ENCODE measurements around the gene PDZRN3. TPM values are rescaled to one million over a fixed set of nuclear protein-coding genes. Genes with fewer than 3 reads are reported as not detected.
"Not testable (repeated sequence)": the region's sequence is repeated elsewhere in the genome, so short reads cannot be mapped to it uniquely, and the experiment has no call there.

Gene PDZRN3
- total RNA-seq, 2 donors from 2014 or later: not detected

GRCh38 chr3:73467211-73467610 is 157.5 kb downstream of the PDZRN3 start:
- no peak overlapping the region for H3K4me3 Mint-ChIP-seq
- no peaks in the 10 kb centered on the region for H3K4me1 Mint-ChIP-seq (ENCODE audit: low read depth in 2 of 2)
- no peaks in the 10 kb centered on the region for H3K9me3 Mint-ChIP-seq
- ATAC-seq (no peak), DNase-seq (ENCODE audit: low spot score) (no peak)
- H3K36me3 Mint-ChIP-seq: no peaks in the 10 kb centered on the region
- no peak overlapping the region for H3K27ac Mint-ChIP-seq
- H3K27me3 Mint-ChIP-seq: peaks cover 0 to 2% of the 10 kb centered on the region in 2 donors

GRCh38 chr3:73465926-73466325 is 158.8 kb downstream of the PDZRN3 start:
- Mint-ChIP-seq H3K27ac (no peak overlapping the region), H3K4me1 (ENCODE audit: low read depth in 2 of 2) (no peaks in the 10 kb centered on the region), H3K36me3 (no peaks in the 10 kb centered on the region), H3K9me3 (no peaks in the 10 kb centered on the region), H3K4me3 (no peak overlapping the region), H3K27me3 (peaks cover 0 to 2% of the 10 kb centered on the region in 2 donors)
- DNase-seq (ENCODE audit: low spot score) (no peak), ATAC-seq (no peak)

- not testable (repeated sequence) for H3K27ac Mint-ChIP-seq; H3K9me3 Mint-ChIP-seq; DNase-seq (ENCODE audit: low spot score); H3K4me1 Mint-ChIP-seq (ENCODE audit: low read depth in 2 of 2); H3K4me3 Mint-ChIP-seq; ATAC-seq; H3K36me3 Mint-ChIP-seq; H3K27me3 Mint-ChIP-seq
Measured at GRCh38 chr3:73464126-73464525, 160.6 kb downstream of the PDZRN3 start.

- Mint-ChIP-seq H3K4me3 (no peak overlapping the region), H3K4me1 (ENCODE audit: low read depth in 2 of 2) (no peaks in the 10 kb centered on the region)
Measured at GRCh38 chr3:73461547-73461946, 163.2 kb downstream of the PDZRN3 start.

DNA sequence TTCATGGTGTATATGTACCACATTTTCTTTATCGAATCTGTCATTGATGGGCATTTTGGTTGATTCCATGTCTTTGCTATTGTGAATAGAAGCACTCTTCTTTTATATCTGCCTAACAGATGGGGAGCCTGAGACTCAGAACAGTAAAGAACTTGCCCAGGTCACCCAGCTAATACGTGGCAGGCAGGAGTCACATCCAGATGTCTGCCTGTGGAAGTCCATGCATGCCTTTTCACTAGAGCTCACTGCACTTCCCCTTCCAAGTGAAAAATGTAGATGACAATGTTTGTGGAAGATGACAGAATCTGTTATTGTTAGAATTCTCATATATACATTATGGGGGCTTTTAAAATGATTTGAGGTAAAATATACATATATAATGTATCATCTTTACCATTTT is 165.0 kb downstream of the PDZRN3 start:
- Mint-ChIP-seq H3K27ac (no peak overlapping the region), H3K27me3 (peaks cover 0 to 4% of the 10 kb centered on the region in 2 donors), H3K4me1 (ENCODE audit: low read depth in 2 of 2) (no peaks in the 10 kb centered on the region), H3K4me3 (no peak overlapping the region), H3K9me3 (no peaks in the 10 kb centered on the region), H3K36me3 (no peaks in the 10 kb centered on the region)
- DNase-seq (ENCODE audit: low spot score) (no peak), ATAC-seq (no peak)

More at GRCh38 chr3:73461547-73461946, 163.2 kb downstream of the PDZRN3 start:
- H3K9me3 Mint-ChIP-seq: no peaks in the 10 kb centered on the region
- ATAC-seq (no peak), DNase-seq (ENCODE audit: low spot score) (no peak)
- no peak overlapping the region for H3K27ac Mint-ChIP-seq
- peaks cover 0 to 4% of the 10 kb centered on the region in 2 donors for H3K27me3 Mint-ChIP-seq
- no peaks in the 10 kb centered on the region for H3K36me3 Mint-ChIP-seq

GRCh38 chr3:73453666-73454065 is 171.1 kb downstream of the PDZRN3 start:
- Mint-ChIP-seq H3K27ac (no peak overlapping the region), H3K9me3 (no peaks in the 10 kb centered on the region), H3K4me3 (no peak overlapping the region), H3K4me1 (ENCODE audit: low read depth in 2 of 2) (no peaks in the 10 kb centered on the region), H3K36me3 (no peaks in the 10 kb centered on the region), H3K27me3 (no peaks in the 10 kb centered on the region)
- no peak for ATAC-seq
- DNase-seq (ENCODE audit: low spot score): no peak

DNA sequence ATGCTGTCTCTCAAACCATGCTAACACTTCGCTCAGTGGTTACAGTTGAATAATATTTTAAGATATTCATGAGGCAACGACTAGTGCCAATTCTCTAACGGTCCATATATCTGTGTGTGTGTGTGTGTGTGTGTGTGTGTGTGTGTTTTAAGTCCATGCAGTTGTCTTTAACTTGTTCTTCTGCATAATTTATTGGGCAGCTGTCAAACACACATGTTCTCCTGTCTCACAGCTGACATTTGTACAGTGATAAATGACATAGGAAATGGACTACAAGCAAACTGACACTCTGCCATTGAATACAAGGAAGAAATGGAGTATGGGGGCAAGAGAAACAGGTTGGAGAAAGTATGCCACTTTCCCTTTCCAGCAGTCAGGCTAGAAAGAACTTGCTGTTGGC is 172.0 kb downstream of the PDZRN3 start:
- ATAC-seq (no peak), DNase-seq (ENCODE audit: low spot score) (no peak)
- Mint-ChIP-seq H3K9me3 (no peaks in the 10 kb centered on the region), H3K27ac (no peak overlapping the region), H3K27me3 (no peaks in the 10 kb centered on the region), H3K4me3 (no peak overlapping the region), H3K4me1 (ENCODE audit: low read depth in 2 of 2) (no peaks in the 10 kb centered on the region), H3K36me3 (no peaks in the 10 kb centered on the region)

GRCh38 chr3:73451301-73451944 is 173.3 kb downstream of the PDZRN3 start:
- no peaks in the 10 kb centered on the region for H3K9me3 Mint-ChIP-seq
- H3K4me3 Mint-ChIP-seq: no peak overlapping the region

DNA sequence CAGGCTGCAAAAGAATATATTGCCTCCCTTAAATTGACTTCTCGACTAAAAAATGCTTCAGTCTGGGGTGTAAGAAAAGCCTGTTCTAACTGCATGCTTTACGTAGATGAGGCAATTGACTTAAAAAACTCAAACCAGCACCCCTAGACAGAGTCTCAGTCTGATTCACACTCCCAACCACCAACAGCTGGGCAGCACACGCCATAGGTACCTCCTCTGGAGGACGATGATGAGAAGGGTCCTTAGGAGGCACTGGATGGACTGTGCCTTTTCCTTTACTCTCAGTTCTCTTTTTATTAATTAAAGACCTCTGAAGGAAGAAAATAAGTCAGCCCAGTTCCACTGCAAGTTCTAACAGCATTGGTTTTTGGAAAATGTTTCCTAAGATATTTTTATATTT is 175.0 kb downstream of the PDZRN3 start:
- Mint-ChIP-seq H3K27me3 (no peaks in the 10 kb centered on the region), H3K36me3 (no peaks in the 10 kb centered on the region), H3K27ac (no peak overlapping the region), H3K4me1 (ENCODE audit: low read depth in 2 of 2) (no peaks in the 10 kb centered on the region), H3K4me3 (no peak overlapping the region), H3K9me3 (no peaks in the 10 kb centered on the region)
- no peak for ATAC-seq
- no peak for DNase-seq (ENCODE audit: low spot score)

More at GRCh38 chr3:73451301-73451944, 173.3 kb downstream of the PDZRN3 start:
- Mint-ChIP-seq H3K4me1 (ENCODE audit: low read depth in 2 of 2) (no peaks in the 10 kb centered on the region), H3K27ac (no peak overlapping the region), H3K36me3 (no peaks in the 10 kb centered on the region), H3K27me3 (no peaks in the 10 kb centered on the region)
- ATAC-seq (no peak), DNase-seq (ENCODE audit: low spot score) (no peak)

DNA sequence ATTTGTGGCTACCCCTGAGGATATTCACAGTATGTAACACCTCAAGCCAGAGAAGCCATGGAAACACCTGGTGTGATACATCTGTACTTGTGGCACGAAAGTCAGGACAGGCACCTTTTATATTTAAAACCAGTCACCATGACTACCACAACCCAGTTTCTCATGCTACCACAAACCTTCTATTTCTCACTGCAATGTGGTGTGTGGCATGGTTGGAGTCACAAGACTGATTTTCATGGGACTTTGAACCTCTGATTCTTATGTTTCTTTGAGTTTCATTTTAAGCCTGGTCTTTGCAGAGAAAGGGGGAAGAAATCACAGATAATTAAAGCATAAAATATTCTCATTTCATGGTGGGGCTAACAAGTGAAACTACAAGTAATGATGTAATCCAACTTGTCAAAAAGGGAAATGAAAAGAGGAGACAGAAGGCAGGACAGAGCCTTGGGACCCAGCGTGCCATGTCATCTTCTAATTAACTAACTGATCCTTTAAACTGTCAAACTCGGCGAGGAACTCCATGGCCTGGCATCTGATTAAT is 175.9 kb downstream of the PDZRN3 start:
- Mint-ChIP-seq H3K27me3 (peaks cover 0 to 3% of the 10 kb centered on the region in 2 donors), H3K9me3 (no peaks in the 10 kb centered on the region), H3K4me1 (ENCODE audit: low read depth in 2 of 2) (no peaks in the 10 kb centered on the region), H3K36me3 (no peaks in the 10 kb centered on the region), H3K27ac (no peak overlapping the region), H3K4me3 (no peak overlapping the region)
- no peak for ATAC-seq
- no peak for DNase-seq (ENCODE audit: low spot score)

DNA sequence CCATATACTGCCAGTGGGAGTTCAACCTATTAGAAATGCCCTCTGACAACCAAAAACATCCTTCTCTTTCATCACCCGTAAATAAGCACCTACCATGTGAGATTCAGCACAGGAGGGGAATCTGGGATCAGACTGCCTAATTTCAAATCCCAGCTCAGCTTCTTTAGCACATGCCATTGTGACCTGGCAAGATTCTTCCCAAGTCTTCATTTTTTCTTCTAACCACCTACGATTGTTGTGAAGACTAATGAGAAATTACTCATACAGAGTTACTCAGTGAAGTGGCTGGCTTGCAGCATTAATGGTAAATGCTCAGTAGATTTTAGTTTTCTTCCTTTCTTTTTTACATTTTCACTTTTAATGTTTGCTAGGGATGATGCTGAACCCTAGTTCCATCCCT is 176.7 kb downstream of the PDZRN3 start:
- Mint-ChIP-seq H3K27ac (no peak overlapping the region), H3K4me1 (ENCODE audit: low read depth in 2 of 2) (no peaks in the 10 kb centered on the region), H3K27me3 (peaks cover 0 to 3% of the 10 kb centered on the region in 2 donors), H3K9me3 (no peaks in the 10 kb centered on the region), H3K4me3 (no peak overlapping the region), H3K36me3 (no peaks in the 10 kb centered on the region)
- ATAC-seq: no peak
- no peak for DNase-seq (ENCODE audit: low spot score)

GRCh38 chr3:73447111-73447510 is 177.6 kb downstream of the PDZRN3 start:
- Mint-ChIP-seq H3K27me3 (peaks cover 0 to 3% of the 10 kb centered on the region in 2 donors), H3K4me3 (no peak overlapping the region), H3K4me1 (ENCODE audit: low read depth in 2 of 2) (no peaks in the 10 kb centered on the region), H3K36me3 (no peaks in the 10 kb centered on the region), H3K9me3 (no peaks in the 10 kb centered on the region), H3K27ac (no peak overlapping the region)
- DNase-seq (ENCODE audit: low spot score) (no peak), ATAC-seq (no peak)

- no peak for DNase-seq (ENCODE audit: low spot score)
- Mint-ChIP-seq H3K4me1 (ENCODE audit: low read depth in 2 of 2) (no peaks in the 10 kb centered on the region), H3K9me3 (no peaks in the 10 kb centered on the region), H3K4me3 (no peak overlapping the region), H3K27ac (no peak overlapping the region), H3K36me3 (no peaks in the 10 kb centered on the region), H3K27me3 (peaks cover 0 to 3% of the 10 kb centered on the region in 2 donors)
- no peak for ATAC-seq
Measured at GRCh38 chr3:73446467-73447110, 178.2 kb downstream of the PDZRN3 start.

GRCh38 chr3:73442886-73443285 is 181.9 kb downstream of the PDZRN3 start:
- no peak overlapping the region for H3K27ac Mint-ChIP-seq
- peaks cover 0 to 3% of the 10 kb centered on the region in 2 donors for H3K27me3 Mint-ChIP-seq
- H3K9me3 Mint-ChIP-seq: no peaks in the 10 kb centered on the region
- H3K4me1 Mint-ChIP-seq (ENCODE audit: low read depth in 2 of 2): no peaks in the 10 kb centered on the region
- ATAC-seq (no peak), DNase-seq (ENCODE audit: low spot score) (no peak)
- no peaks in the 10 kb centered on the region for H3K36me3 Mint-ChIP-seq
- H3K4me3 Mint-ChIP-seq: no peak overlapping the region

Measured in natural killer cell treated with Interleukin-12 subunit alpha and Interleukin-12 subunit beta and Interleukin-15 and Interleukin-18, amount 100 ng/mL, for 72 hours (primary cell).